Measurements from ENCODE around the gene KLHL3.

GRCh38 chr5:137665678-137666460 lies 70.0 kb downstream of the KLHL3 start:
- TF ChIP-seq CTCF (IDR thresholded peaks at IDR 0.05; ENCODE audit: insufficient read depth, low read length, poor library complexity, severe bottlenecking) (no peak), EZH2phosphoT487 (conservative IDR thresholded peaks at IDR 0.05; ENCODE audit: low read length) (no peak)
